ENCODE data around the gene SOD2. TPM values are rescaled to one million over a fixed set of nuclear protein-coding genes. Genes with fewer than 3 reads are reported as not detected.
A peak's percentile ranks its signal among the peaks of the same experiment; 100 is the strongest.

Gene SOD2
- total RNA-seq, 1 donor from 2014 or later: 495 TPM

DNA sequence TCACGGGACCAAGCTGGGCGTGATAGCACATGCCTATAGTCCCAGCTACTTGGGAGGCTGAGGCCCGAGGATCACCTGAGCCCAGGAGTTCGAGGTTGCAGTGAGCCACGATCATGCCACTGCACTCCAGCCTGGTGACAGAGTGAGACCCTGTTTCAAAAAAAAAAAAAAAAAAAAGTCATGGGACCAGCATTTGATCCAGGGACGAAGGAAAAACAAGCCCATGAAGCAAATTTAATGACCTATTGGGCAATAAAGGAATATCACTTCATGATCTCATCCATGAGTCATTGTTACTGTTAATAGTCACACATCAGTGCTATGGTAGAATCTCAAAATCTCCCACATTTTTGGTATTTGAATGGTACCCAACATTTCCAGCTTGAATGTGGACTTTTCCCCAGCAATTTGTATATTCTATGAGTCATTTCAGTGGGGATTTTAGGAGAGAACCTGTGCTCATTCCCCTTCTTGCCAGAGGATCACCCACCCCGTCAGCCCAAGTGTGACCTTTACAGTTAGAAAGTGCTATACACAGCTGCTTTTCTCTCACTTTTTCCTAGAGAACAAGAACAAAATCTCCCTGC, 8.5 kb upstream of the SOD2 start:
- TF ChIP-seq, protein P1, sequence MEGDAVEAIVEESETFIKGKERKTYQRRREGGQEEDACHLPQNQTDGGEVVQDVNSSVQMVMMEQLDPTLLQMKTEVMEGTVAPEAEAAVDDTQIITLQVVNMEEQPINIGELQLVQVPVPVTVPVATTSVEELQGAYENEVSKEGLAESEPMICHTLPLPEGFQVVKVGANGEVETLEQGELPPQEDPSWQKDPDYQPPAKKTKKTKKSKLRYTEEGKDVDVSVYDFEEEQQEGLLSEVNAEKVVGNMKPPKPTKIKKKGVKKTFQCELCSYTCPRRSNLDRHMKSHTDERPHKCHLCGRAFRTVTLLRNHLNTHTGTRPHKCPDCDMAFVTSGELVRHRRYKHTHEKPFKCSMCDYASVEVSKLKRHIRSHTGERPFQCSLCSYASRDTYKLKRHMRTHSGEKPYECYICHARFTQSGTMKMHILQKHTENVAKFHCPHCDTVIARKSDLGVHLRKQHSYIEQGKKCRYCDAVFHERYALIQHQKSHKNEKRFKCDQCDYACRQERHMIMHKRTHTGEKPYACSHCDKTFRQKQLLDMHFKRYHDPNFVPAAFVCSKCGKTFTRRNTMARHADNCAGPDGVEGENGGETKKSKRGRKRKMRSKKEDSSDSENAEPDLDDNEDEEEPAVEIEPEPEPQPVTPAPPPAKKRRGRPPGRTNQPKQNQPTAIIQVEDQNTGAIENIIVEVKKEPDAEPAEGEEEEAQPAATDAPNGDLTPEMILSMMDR (IDR thresholded peaks at IDR 0.05; ENCODE audit: insufficient read depth, low read length, poor library complexity, severe bottlenecking): no peak
- peak; percentile 87 for DNase-seq (ENCODE audit: low read depth)

DNA sequence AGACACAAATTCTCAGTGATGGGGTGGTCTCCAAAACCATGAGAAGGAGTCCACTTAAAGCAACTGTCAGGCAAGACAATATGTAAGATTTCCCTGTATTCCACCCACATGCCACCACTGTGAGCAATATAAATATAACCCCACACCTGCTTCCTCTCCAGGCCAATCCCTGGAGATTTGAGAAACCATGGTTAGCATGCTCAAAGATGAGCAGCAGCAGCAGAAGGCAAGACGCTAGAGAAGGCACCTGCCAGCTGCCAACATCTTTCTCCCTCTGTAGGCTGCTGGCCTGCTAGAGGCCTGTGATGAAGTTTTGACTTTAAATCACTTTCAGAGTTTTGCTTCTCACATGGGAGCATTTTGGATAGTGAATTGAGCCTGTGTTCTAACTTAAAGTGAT, 7.9 kb upstream of the SOD2 start:
- H3K27me3 ChIP-seq (ENCODE audit: control insufficient read depth, insufficient read depth, low read length): no peaks in the 10 kb centered on the region
- no peaks in the 10 kb centered on the region for H3K36me3 ChIP-seq (ENCODE audit: control insufficient read depth, insufficient read depth, low read length)
- H3K4me3 ChIP-seq (ENCODE audit: low read depth, low read length): no peak overlapping the region
- no peak for DNase-seq (ENCODE audit: low read depth)
- TF ChIP-seq, protein P1 (IDR thresholded peaks at IDR 0.05; ENCODE audit: insufficient read depth, low read length, poor library complexity, severe bottlenecking): no peak

More for the DNA sequence above, 8.5 kb upstream of the SOD2 start:
- Histone ChIP-seq H3K4me3 (ENCODE audit: low read depth, low read length) (no peak overlapping the region), H3K36me3 (ENCODE audit: control insufficient read depth, insufficient read depth, low read length) (no peaks in the 10 kb centered on the region), H3K27me3 (ENCODE audit: control insufficient read depth, insufficient read depth, low read length) (no peaks in the 10 kb centered on the region)

DNA sequence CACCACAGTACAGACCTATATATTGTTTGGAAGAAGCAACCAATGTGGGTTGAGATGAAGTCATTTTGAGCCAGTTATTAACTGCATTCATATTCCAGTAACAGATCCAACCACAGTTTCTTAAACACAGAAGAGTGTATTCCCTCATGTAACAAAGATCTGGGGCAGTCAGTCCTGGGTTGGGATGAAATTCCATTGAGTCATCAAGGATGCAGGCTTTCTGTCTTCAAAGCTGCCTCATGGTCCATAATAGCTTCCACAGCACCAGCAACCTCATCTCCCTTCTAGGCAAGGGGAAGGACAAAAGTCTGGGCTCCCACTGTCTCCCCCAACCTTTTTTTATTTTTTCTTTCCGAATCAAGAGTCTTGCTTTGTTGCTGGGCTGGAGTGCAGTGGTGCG, 2.9 kb upstream of the SOD2 start:
- Histone ChIP-seq H3K4me3 (ENCODE audit: low read depth, low read length) (no peak overlapping the region), H3K27me3 (ENCODE audit: control insufficient read depth, insufficient read depth, low read length) (no peaks in the 10 kb centered on the region), H3K36me3 (ENCODE audit: control insufficient read depth, insufficient read depth, low read length) (no peaks in the 10 kb centered on the region)
- no peak for DNase-seq (ENCODE audit: low read depth)
- TF ChIP-seq, protein P1 (IDR thresholded peaks at IDR 0.05; ENCODE audit: insufficient read depth, low read length, poor library complexity, severe bottlenecking): no peak

DNA sequence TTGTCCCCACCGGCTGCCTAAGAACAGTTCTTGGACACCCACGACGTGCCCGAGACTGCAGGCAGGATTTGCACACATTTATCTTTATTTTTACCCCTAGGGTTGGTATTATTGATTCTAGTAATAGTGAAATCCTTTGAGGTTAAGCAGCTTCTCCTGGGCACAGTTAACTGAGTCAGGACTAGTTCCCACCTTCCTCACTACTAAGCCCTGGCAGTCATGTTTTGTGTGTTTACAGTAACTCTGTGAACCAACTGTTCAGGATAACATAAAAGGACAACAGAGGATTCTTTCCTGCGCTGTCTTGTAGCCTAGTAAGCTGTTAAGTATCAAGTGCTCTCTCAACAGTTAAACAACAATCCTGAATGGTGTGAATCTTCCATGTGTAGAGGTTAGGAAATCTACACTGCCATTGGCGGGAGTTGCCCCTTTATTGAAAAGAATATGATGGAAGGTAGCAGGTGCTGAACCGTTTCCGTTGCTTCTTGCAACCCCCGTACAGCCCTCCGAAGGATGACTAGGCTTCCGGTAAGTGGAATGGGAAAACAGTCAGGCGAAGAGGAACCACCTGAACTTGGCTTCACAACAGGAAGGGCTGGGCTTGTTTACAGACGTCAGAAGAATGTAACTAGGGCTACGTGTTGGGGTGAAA, 979 bp upstream of the SOD2 start:
- peak overlapping the region; percentile 82 for H3K4me3 ChIP-seq (ENCODE audit: low read depth, low read length)
- TF ChIP-seq, protein P1 (IDR thresholded peaks at IDR 0.05; ENCODE audit: insufficient read depth, low read length, poor library complexity, severe bottlenecking): no peak
- H3K36me3 ChIP-seq (ENCODE audit: control insufficient read depth, insufficient read depth, low read length): no peaks in the 10 kb centered on the region
- no peak for DNase-seq (ENCODE audit: low read depth)
- no peaks in the 10 kb centered on the region for H3K27me3 ChIP-seq (ENCODE audit: control insufficient read depth, insufficient read depth, low read length)

DNA sequence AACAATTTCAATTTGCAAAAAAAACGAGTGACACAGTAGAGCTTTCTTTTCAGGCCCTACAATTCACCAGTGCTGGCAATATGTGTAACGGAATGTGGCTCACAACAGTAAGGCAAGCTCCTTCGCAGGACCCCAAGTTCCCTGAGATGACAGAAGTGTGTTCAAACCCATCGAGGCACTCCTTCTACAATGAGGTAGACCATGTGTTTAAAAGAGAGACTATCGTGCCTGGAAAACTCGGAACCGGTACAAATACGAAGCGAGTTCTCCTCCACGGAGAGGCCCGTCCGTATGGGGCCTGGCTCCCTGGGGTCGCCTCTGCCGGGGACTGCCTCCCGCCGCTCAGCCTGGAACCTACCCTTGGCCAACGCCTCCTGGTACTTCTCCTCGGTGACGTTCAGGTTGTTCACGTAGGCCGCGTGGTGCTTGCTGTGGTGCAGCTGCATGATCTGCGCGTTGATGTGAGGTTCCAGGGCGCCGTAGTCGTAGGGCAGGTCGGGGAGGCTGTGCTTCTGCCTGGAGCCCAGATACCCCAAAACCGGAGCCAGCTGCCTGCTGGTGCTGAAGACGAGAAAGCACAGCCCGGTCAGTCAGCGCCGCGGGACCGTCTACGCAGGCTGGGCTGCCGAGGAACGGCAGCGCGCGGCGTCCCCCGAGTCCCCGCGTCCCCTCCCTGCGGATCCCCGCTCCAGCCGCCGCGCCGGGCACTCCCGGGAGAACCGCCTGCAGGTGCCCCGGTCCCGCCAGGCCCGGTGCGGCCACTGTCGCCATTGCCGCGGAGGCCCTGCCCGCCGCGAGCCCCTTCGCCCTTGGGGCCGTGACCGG, 526 bp downstream of the SOD2 start:
- peak overlapping the region; percentile 82 for H3K4me3 ChIP-seq (ENCODE audit: low read depth, low read length)
- no peaks in the 10 kb centered on the region for H3K36me3 ChIP-seq (ENCODE audit: control insufficient read depth, insufficient read depth, low read length)
- DNase-seq (ENCODE audit: low read depth): no peak
- H3K27me3 ChIP-seq (ENCODE audit: control insufficient read depth, insufficient read depth, low read length): no peaks in the 10 kb centered on the region
- TF ChIP-seq, protein P1 (IDR thresholded peaks at IDR 0.05; ENCODE audit: insufficient read depth, low read length, poor library complexity, severe bottlenecking): no peak
